ENCODE results near the gene MGAT4A. TPM values are rescaled to one million over a fixed set of nuclear protein-coding genes. Genes with fewer than 3 reads are reported as not detected.

MGAT4A gene
- total RNA-seq, 1 donor from 2014 or later, result 15.7 TPM

DNA sequence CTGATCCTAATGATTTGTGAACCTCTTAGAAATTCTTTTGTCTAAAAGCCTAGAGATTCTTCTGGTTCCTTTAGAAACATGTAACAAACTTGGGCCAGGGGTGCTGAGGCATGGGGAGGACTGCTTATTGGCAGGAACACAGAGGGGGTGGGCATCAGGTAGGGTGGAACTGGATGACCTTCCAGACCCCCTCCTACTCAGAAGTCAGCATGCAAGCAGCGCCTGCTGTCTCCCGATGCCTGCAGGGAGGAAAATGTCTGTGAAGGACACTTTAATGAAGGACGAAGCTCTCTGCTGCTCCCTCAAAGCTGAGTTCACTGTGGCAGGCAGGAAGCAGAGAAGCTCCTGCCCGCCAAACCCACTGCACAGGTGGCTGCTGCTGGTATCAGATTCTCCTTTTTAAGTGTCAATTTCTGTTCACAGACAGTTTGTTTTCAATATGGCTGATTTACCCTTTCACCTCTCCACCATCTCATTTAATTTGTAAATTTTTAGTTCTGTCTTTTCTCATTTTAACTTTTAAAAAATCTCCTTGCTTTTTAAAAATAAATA lies 142.0 kb downstream of the MGAT4A start:
- TF ChIP-seq, protein P1, sequence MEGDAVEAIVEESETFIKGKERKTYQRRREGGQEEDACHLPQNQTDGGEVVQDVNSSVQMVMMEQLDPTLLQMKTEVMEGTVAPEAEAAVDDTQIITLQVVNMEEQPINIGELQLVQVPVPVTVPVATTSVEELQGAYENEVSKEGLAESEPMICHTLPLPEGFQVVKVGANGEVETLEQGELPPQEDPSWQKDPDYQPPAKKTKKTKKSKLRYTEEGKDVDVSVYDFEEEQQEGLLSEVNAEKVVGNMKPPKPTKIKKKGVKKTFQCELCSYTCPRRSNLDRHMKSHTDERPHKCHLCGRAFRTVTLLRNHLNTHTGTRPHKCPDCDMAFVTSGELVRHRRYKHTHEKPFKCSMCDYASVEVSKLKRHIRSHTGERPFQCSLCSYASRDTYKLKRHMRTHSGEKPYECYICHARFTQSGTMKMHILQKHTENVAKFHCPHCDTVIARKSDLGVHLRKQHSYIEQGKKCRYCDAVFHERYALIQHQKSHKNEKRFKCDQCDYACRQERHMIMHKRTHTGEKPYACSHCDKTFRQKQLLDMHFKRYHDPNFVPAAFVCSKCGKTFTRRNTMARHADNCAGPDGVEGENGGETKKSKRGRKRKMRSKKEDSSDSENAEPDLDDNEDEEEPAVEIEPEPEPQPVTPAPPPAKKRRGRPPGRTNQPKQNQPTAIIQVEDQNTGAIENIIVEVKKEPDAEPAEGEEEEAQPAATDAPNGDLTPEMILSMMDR (IDR thresholded peaks at IDR 0.05), result no peak
- H3K27me3 Mint-ChIP-seq, result no peaks in the 10 kb centered on the region
- H3K4me1 Mint-ChIP-seq, result no peaks in the 10 kb centered on the region
- no peak overlapping the region for H3K4me3 Mint-ChIP-seq
- peaks cover 2% of the 10 kb centered on the region for H3K9me3 Mint-ChIP-seq
- CTCF ChIA-PET, result no interaction called here
- DNase-seq (no peak), ATAC-seq (ENCODE audit: low read depth) (no peak)
- intact Hi-C loops (cut with micrococcal nuclease), result no loop called here
- peaks cover 19% of the 10 kb centered on the region for H3K36me3 Mint-ChIP-seq (ENCODE audit: low read depth)
- POLR2A ChIA-PET, result no interaction called here
- H3K27ac Mint-ChIP-seq, result no peak overlapping the region

DNA sequence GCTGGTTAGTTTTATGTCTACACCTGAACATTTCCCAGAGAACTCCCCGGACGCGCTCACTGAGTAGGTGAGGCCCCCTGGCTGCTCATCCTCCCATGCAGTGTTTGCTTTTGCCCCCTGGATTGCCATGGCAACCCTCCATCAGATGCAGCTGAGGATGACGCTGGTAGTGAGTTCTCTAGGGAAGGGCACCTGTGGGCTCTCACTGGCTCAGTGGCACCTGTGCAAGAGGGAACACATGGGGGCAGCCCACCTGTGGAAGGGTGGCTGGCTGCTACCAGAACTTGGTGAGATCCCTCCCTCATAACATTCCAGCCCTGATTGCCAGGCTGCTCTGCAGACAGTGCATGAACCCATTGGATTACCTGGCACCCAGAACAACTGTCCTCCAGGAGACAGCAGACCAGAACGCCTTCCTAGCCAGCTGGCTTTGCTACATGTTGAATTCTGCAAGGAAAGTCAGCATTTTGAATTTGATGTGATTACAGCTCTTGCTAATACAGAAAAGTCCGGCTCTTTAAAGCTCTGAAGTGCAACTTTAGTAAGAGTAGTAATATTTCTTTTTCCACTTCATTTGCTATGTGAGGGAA lies 144.3 kb downstream of the MGAT4A start:
- Mint-ChIP-seq H3K4me3 (no peak overlapping the region), H3K27me3 (no peaks in the 10 kb centered on the region), H3K9me3 (no peaks in the 10 kb centered on the region), H3K36me3 (ENCODE audit: low read depth) (peaks cover 36% of the 10 kb centered on the region), H3K27ac (no peak overlapping the region), H3K4me1 (no peaks in the 10 kb centered on the region)
- DNase-seq (no peak), ATAC-seq (ENCODE audit: low read depth) (no peak)
- TF ChIP-seq, protein P1 (IDR thresholded peaks at IDR 0.05), result no peak
- intact Hi-C loops (cut with micrococcal nuclease), result no loop called here
- ChIA-PET POLR2A (no interaction called here), CTCF (no interaction called here)

DNA sequence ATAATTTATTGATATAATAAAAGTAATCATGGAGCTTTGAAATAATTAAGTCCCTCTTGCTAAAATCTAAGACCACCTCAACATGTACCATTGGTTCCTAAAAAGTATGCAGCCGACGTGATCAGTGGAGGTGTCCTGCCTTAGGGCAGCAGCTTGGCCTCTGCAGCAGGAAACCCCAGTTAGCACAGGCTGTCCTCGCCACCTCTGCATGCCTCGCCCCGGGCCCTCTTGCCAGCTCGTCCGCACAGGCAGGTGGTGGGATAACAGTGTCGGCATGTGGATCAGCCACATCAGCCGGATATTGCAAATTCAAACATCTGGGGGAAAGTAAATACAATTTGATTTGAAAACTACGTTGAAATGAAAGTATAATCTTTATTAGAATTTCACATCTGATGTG lies 145.5 kb downstream of the MGAT4A start:
- no peak overlapping the region for H3K4me3 Mint-ChIP-seq
- no peaks in the 10 kb centered on the region for H3K9me3 Mint-ChIP-seq
- POLR2A ChIA-PET, result no interaction called here
- peaks cover 32% of the 10 kb centered on the region for H3K36me3 Mint-ChIP-seq (ENCODE audit: low read depth)
- TF ChIP-seq, protein P1 (IDR thresholded peaks at IDR 0.05), result no peak
- peaks cover 10% of the 10 kb centered on the region for H3K4me1 Mint-ChIP-seq
- CTCF ChIA-PET, result interaction anchor here (1.0 kb wide), 1 partner anchor 16 kb away, joined by 3 read pairs; no protein-coding TSS in a partner anchor
- no peak for DNase-seq
- no peak overlapping the region for H3K27ac Mint-ChIP-seq
- intact Hi-C loops (cut with micrococcal nuclease), result no loop called here
- ATAC-seq (ENCODE audit: low read depth), result no peak
- H3K27me3 Mint-ChIP-seq, result no peaks in the 10 kb centered on the region

DNA sequence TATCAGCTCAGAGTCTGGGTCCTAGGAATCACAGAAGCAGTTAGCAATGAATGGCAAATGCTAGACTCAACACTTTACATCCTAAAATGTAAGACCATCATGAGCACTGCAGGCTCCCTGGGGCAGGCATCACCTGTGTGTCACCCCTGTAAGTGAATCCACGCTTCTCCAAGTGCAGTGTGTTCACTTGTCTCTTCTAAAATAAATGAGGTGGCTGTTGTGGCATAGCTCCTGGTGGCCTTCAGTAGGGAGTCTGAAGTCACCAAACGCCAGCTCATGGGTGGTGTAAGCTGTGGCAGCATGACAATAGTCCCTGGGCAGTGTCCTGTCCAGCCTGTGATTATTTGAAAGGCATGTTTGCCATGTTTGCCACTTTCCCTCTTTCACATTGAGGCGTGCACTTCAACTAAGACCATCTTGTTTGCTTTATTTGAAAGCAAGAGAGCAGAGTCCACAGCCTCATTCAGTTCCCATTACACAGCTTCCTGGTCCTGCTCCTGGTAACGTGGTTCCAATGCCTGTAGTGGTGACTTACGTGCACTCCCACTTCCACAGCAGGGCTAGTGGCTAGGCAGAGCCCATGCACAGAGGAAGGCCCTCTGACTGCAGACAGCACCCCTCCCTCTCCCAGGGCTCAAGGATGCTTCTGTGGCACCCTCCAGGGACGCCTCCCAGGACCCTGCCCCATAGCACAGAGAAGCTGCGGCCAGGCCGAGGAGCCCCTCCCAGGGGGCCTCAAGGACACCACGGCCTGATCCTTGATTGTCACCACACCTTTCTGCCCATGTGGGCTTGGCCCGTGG lies 146.9 kb downstream of the MGAT4A start:
- Mint-ChIP-seq H3K4me3 (no peak overlapping the region), H3K36me3 (ENCODE audit: low read depth) (peaks cover 32% of the 10 kb centered on the region)
- ATAC-seq (ENCODE audit: low read depth), result no peak

DNA sequence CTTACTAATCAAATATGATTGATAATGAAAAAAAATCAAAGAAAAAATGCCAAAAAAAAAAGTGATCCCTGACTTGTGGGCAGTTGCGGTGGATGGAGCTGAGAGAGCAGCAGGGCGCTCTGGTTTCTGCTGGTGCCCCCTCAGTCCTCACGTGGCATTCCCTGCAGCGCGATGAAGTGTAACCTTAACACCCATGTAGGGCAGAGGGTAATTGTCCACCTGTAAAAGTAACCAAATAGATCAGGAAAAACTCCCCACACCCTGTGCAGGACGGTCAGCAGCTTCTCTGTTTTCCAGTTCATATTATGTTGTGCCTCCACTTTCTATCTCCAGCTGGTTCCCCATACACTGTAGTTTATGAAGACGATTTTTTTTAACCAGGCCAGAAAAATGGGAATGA lies 147.7 kb downstream of the MGAT4A start:
- no peaks in the 10 kb centered on the region for H3K27me3 Mint-ChIP-seq
- intact Hi-C loops (cut with micrococcal nuclease), result no loop called here
- H3K4me1 Mint-ChIP-seq, result peaks cover 10% of the 10 kb centered on the region
- TF ChIP-seq, protein P1 (IDR thresholded peaks at IDR 0.05), result no peak
- CTCF ChIA-PET, result no interaction called here
- POLR2A ChIA-PET, result no interaction called here
- no peak for ATAC-seq (ENCODE audit: low read depth)
- H3K36me3 Mint-ChIP-seq (ENCODE audit: low read depth), result peaks cover 32% of the 10 kb centered on the region
- no peaks in the 10 kb centered on the region for H3K9me3 Mint-ChIP-seq
- no peak for DNase-seq
- no peak overlapping the region for H3K27ac Mint-ChIP-seq
- no peak overlapping the region for H3K4me3 Mint-ChIP-seq

More for the DNA sequence above, 146.9 kb downstream of the MGAT4A start:
- no peaks in the 10 kb centered on the region for H3K9me3 Mint-ChIP-seq
- no peak for DNase-seq
- TF ChIP-seq, protein P1 (IDR thresholded peaks at IDR 0.05), result no peak
- intact Hi-C loops (cut with micrococcal nuclease), result no loop called here
- CTCF ChIA-PET, result no interaction called here
- no peak overlapping the region for H3K27ac Mint-ChIP-seq
- H3K27me3 Mint-ChIP-seq, result no peaks in the 10 kb centered on the region
- H3K4me1 Mint-ChIP-seq, result peaks cover 10% of the 10 kb centered on the region
- POLR2A ChIA-PET, result no interaction called here

All from activated B cell treated with CpG ODN at 0.5 μM for 24 hours (primary cell).